GM04503 (cell line): ENCODE measurements around the gene IPO4.

Experiments used
- DNase-seq: peaks from one replicate; pipeline ENCODE4 v3.0.0-alpha.2; 2012; ENCODE audit warnings: low read depth

Gene IPO4

DNA sequence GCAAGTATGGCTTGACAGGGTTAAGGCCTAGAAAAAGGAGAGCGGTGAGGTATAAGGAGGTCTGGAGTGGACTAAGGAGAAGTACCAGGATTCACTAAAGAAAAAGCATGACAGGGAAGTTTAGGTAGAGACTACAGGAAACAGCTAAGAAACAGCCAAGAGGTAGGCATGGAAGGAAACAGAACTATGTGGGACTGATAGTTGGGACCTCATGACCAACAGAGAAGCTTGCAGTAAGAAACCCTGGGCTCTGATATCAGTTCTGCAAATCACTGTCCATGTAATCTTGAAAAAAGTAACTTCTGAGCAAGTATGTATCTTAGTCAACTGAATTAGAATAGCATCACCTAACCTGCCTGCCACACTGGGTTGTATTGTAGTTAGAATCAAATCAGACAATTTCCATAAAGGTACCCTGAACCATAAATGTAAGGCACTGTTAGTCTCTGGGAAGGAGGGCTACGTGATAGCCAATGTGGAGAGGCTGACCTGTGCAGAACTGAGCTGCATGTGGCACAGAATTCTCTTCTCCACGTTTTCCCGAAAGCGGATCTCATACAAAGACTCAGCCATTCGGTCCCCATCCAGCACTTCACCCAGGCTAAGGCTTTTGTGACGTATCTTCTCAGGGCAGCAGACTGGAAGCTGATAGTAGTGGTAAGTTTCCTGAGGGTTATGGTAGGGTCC is 5.7 kb upstream of the IPO4 start:
- no peak for DNase-seq

GRCh38 chr14:24192933-24193332 is 4.3 kb upstream of the IPO4 start:
- no peak for DNase-seq

DNA sequence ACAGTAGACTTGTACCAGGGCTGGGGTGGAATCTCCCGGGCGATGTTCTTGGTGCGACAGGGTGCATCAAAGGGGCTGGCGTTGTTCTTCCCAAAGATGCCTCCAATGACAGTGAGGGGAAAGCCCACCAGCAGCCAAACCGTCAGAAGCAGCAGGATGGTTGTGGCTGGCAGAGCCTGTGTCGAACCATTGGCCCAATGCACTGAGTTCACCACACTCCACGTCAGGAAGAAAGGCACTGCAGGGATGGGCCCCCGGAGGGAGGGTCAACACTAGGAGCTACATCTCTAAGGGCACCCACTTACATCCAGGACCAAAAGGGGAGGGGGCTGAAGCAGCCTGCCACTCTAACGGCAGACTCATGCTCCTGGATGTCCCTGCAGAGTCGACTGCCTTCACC is 1.8 kb upstream of the IPO4 start:
- DNase-seq: no peak

DNA sequence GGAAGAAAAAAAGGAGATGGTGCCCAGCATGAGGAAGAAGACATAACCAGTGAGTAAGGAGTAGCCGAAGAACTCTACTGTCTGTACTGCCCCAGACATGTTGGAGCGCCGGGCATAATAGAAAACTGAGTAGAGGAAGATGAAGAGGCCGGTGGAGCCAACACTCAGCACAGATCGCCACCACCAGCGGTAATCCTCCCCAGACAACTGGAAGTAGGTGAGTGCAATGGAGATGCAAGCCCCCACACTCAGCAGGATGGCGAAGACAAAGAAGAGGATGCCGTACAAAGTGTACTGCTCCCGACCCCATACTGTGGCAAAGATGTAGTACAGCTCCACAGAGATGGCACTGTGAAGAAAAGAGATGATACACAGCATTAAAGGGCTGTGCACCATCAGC is 844 bp upstream of the IPO4 start:
- DNase-seq: no peak

- DNase-seq: no peak
These were observed 401 bp upstream of the IPO4 start for GRCh38 chr14:24189059-24189375.

DNA sequence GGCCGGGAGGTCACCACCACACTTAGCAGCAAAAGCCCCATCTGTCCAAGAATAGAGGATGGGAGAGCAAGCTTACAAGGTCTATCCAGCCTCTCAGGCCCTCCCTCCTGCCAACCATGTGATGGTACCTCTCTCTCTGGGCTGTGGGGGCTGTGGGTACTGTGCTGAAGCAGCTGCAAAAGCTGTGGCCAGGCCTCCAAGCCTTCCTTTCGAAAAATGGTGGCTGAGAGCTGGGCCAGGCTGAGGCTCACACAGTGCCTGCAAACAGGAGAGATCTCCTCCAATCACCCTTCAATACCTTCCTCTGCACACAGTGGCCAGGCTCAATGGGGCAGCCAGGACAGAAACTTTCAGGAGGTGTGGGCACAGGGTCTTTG is 1.1 kb downstream of the IPO4 start:
- no peak for DNase-seq

GRCh38 chr14:24186831-24187538 is 1.6 kb downstream of the IPO4 start:
- no peak for DNase-seq

- no peak for DNase-seq
These were observed 2.9 kb downstream of the IPO4 start for GRCh38 chr14:24185741-24186140.

DNA sequence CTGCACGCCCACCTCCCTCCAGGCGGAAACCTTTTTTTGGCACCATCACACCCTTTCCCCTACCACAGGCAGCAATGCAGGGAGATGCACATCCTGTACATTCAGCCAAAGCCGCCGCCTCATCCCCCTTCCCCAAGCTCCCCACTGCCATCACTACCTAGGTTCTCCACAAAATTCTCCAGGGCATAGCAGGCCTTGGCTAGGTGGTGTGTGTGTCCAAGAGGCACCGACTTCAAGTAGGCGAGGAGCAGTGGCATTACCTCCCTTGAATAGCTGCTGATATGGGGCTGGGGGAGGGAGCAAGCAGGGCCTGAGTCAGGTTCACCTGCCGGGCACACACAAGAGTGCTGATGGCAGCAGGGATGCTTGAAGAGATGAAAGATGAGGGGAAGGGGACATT is 3.6 kb downstream of the IPO4 start:
- no peak for DNase-seq

GRCh38 chr14:24184104-24184970 is 4.3 kb downstream of the IPO4 start:
- no peak for DNase-seq

- no peak for DNase-seq
These were observed 5.6 kb downstream of the IPO4 start for GRCh38 chr14:24183014-24183481.

DNA sequence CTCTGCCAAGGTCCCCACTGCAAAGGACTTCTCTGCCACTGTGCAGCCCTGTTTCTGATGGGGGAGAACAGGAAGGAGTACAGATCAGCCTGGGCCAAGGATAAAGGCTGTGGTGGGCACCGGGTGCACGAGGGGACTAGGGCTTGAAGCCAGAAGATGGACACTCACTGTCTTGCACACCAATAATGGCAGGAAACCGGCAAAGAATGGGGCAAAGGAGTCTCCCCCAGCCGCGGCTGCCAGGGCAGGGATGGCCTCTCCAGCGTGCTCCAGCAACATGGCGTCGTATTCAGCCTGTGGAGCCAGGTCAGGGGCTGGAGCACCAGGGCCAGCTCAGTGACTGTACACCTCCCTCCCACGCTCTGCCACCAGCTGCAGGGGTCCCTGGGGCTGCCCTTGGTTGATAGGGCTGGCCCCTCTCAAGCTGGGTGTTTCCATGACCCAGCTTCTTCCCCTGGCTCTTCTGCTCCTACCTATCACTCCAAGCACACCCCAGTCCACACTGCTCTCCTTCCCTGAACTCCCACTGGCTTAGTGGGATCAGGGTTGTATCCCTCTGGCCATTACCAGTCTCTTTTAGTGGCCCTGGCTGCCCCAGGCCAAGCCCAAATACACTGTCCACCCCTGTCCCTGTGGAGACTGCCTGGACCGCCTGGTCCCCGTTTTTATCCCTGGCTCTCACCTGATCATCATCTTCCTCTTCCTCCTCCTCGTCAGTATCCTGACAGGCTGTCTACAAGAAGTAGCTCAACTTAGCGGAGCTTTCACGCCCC is 6.3 kb downstream of the IPO4 start:
- DNase-seq: no peak

GRCh38 chr14:24181371-24182077 is 7.1 kb downstream of the IPO4 start:
- DNase-seq: no peak

GRCh38 chr14:24179961-24180796 is 8.4 kb downstream of the IPO4 start:
- DNase-seq: peak; percentile 76

DNA sequence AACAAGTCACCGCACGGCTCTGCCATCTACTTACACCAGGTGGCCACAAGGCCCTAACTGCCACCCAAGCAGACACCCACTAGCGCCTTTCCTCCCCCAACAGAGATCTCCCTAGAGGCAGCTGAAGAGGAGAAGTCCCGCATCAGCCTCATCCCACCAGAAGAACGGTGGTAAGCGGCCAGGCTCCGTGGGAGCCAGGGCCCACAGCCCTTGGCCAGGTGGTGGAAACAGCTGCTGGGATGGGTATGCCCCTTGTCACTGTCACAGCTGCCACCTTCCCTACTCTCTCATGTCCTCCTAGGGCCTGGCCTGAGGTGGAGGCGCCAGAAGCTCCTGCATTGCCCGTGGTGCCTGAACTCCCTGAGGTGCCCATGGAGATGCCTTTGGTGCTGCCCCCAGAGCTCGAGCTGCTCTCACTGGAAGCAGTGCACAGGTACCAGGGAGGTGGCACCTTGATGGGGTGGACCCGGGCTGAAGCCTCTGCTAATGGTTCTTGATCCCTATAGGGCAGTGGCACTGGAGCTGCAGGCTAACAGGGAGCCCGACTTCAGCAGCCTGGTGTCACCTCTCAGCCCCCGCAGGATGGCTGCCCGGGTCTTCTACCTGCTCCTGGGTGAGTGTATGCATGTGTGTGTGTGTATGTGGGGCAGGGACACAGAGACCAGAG is 9.2 kb downstream of the IPO4 start:
- DNase-seq: no peak

GRCh38 chr14:24178399-24179178 is 10.0 kb downstream of the IPO4 start:
- no peak for DNase-seq

DNA sequence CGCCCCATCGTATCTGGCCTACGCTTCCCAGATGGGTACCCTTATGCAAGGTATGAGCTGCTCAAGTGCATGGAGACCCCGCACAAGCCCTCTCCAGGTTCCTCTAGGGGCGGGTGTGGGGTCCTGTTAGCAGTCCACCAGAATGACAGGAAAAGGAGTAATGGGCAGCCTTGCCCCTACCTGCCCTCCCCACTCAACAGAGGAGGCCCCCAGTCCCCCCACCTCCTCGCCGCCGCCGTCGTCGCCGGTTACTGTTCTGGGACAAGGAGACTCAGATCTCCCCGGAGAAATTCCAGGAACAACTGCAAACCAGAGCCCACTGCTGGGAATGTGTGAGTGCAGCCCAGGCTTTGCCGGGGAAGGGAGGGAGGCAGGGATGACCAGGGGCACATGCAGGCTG is 10.7 kb downstream of the IPO4 start:
- DNase-seq: no peak

- DNase-seq: no peak
These were observed 11.4 kb downstream of the IPO4 start for GRCh38 chr14:24177041-24177825.

GRCh38 chr14:24176599-24176998 is 12.0 kb downstream of the IPO4 start:
- no peak for DNase-seq
